Dermis blood vessel endothelial cell (primary cell): ENCODE measurements around the gene FOXA3. TPM values are rescaled to one million over a fixed set of nuclear protein-coding genes. Genes with fewer than 3 reads are reported as not detected.
"Not testable (repeated sequence)": the region's sequence is repeated elsewhere in the genome, so short reads cannot be mapped to it uniquely, and the experiment has no call there.

Experiments
- DNase-seq: peaks from one replicate; pipeline ENCODE4 v3.0.0; 2010
- total RNA-seq: library from RNA; depleted of rRNA; stranded (reverse); fragments of >200 nt; gene quantifications from 2 replicates; pipeline ENCODE4 v1.2.3, GENCODE V29; 2014

The FOXA3 gene
- total RNA-seq, 1 donor from 2014 or later: not detected

DNA sequence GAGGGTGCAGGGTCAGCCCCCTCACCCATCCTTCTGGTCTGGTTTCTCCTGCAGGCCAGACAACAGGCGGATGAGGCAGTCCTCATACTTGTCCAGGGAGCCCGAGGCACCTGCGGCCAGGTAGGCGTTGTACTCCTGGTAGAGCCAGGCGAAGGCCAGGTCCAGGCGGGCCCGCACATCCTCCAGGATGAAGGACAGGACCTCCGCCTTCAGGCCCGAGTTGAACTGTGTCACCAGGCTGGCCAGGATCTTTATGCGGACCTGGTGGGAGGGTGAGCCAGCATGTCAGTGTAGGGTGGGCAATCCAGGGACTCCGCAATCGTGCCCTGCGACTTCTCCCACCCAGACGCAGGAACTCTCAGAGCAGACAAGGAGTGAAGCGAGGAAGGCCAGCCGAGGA lies 35.2 kb upstream of the FOXA3 start:
- no peak for DNase-seq

DNA sequence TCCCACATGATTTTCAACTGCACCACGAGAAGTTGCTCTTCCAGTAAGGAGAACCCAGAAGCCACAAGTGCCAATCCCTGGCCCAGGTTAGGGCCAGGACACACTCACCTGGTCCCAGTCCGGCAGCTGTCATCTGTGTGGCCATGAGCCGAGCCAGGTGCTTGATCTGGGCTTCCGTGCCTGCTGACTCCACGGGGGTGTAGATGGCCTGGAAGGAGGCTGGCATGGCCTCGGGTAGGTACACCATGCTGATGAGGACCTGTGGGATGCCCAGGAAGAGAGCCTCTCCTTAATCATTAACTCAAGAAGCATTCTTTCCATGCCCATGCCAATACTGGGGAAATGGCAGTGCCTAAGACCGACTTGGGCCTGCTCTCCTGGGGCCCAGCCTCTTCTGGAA lies 29.2 kb upstream of the FOXA3 start:
- no peak for DNase-seq

DNA sequence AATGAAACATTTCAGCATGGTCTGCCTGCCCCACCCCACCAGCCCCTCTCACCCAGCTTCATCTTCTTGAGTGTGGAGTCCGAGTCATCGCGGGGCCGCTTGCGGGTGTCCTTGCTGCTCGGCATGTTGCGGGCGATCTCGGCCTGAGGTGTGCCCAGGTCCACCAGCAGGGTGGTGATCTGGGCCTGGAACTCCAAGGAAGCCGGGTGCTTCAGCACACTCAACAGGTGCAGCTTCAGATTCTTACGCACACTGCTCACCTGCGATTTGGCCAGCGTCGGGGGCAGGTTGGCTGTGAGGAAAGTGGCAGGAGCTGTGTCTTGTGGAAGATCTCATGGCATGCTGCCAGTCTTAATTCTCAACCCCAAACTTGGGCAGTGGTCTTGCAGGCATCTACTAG lies 21.9 kb upstream of the FOXA3 start:
- no peak for DNase-seq

DNA sequence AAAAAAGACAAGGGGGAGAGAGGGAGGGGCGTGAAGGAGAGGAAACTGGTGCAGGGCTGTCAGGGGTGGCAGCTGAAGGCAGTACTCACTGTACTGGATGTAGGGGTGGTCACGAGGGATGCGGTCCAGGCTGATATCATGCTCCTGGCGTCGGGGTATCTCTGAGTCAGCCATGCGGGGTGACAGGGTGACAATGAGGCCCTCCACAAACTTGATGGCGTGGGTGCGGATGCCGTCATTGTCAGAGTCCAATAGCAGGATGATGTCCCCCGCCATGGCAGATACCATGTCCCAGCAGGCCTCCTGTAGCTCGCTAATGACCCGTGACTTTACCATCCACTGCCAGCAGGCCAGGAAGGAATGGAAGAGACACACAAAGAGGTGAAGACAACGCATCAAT lies 16.5 kb upstream of the FOXA3 start:
- no peak for DNase-seq

DNA sequence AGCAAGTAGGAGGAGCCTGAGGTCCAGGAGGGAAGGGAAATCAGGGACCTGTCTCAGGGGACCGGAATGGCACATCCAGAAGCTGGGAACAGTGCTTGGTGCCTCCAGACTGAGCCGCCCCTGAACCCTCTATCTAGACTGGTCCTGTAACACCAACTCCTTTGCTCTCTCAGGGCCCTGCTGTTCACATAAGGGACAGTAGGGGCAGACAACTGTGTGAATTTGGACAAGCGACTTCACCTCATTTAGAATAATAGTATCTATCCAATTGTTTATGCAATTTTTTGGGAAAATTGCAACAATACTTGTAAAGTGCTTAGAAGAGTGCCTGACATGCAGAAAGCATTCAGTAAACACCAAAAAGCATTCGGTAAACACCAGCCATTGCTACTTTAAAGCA lies 15.2 kb upstream of the FOXA3 start:
- DNase-seq: peak; percentile 19

DNA sequence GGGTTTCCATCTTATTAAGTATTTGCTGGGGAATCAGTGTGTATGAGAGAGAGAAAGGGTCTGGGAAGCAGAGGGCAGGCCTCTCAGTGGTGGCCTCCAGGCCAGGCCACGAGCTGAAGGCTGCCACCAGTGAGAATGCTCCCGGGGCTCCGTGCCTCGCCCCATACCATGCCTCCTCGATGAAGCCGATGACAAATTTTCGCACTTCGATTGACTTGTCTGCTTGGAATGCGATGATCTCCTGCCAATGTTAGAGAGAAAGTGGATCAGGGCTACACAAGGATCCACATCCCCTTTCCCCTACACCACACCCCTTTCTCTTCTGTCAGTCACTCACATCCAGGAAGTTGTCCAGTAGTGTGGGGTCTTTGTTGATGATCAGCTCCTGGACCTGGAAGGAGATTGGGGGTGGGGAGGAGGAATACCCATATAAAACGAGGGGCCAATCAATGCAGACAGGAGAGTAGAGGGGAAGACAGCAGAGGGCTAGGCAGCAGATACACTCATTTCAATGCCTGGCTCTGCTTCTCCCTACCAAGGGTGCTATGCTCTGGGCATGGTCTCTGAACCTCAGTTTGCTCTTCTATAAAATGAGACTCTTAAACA lies 11.9 kb upstream of the FOXA3 start:
- DNase-seq: no peak

DNA sequence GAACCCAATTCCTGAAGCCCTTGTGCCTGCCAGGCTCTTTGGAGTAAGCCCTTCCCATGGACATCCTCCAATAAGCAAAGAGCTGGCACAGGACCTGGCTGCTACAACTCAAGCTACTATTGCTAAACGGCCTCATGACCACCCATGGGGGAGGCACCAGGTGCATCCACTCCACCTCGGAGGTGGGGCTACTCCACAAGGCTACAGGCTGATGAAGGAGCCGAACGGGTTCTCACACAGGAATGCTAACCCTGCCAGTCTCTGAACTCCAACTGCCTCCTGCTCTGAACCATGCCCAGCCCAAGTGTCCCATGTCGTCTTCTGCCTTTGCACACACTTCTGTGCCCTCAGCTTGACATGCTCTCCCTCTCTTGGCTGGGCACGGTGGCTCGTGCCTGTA lies 11.1 kb upstream of the FOXA3 start:
- DNase-seq: no peak

DNA sequence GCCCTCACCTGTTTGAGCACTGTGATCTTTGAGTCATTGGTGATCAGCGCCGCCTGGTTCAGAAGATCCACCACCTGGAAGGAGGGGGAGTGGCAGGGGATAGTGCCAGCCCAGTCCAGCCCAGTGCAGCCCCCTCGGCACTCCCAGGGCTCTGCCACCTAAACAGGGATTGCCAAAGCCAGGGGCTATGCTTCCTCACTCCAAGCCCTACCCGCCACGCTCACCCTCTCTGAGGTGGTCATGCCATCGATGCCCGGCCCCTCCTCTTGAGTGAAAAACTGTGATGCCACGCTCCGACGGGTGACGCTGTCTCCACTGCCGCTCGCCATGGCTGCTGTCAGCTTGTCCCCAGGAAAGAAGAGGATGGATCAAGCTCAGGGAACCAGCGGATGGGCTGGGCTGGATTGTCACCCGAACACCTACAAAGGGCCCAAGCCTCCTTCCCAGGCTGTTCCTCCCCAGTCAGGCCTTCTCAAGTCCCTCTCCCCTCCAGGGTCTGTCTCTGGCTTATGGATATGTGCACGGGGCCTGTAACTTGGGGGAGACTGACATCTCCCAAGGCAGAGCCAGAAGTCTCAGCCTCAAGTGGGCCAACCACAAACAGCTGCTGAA lies 9.9 kb upstream of the FOXA3 start:
- no peak for DNase-seq

DNA sequence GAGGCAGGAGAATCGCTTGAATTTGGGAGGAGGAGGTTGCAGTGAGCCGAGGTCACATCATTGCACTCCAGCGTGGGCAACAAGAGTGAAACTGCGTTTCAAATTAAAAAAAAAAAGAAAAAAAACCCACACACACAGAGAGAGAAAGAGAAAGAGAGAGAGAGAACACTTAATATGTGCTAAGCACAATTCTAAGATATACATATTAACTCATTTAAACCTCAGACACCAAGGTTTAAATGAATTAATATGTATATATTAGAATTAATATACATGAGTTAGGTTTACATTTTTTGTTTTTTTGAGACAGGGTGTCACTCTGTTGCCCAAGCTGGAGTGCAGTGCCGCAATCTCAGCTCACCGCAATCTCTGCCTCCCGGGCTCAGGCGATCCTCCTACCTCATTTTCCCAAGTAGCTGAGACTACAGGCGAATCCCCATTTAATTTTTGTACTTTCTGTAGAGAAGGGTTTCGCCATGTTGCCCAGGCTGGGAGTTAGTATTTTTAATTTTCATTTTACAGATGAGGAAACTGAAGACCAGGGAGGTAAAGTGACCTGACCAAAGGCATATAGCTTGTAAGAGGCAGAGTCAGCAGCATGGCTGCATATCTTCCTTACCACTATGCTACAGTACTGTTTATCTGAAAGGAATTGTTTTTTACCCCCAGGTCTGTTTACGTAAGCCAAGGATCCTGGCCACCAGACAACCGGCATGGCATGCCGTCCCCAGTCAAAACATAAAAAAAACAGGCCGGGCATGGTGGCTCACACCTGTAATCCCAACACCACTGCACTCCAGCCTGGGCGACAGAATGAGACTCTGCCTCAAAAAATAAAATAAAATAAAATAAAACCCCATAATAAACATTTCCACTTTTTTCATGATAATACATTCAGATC lies 3.5 kb upstream of the FOXA3 start:
- DNase-seq: no peak

DNA sequence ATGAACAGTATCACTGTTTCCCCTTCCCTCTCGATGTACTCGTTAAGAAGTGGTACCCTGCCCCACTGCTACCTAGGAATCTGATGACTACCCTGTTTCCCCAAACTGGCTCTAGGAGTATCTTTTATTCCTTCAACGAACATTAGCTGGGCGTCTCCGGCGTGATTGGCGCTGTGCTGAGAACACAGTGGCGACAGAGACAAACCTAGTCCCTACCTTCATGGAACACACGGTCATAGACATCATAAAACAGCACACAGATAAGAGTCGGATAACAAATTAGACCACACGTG lies 1.9 kb upstream of the FOXA3 start:
- DNase-seq: no peak

DNA sequence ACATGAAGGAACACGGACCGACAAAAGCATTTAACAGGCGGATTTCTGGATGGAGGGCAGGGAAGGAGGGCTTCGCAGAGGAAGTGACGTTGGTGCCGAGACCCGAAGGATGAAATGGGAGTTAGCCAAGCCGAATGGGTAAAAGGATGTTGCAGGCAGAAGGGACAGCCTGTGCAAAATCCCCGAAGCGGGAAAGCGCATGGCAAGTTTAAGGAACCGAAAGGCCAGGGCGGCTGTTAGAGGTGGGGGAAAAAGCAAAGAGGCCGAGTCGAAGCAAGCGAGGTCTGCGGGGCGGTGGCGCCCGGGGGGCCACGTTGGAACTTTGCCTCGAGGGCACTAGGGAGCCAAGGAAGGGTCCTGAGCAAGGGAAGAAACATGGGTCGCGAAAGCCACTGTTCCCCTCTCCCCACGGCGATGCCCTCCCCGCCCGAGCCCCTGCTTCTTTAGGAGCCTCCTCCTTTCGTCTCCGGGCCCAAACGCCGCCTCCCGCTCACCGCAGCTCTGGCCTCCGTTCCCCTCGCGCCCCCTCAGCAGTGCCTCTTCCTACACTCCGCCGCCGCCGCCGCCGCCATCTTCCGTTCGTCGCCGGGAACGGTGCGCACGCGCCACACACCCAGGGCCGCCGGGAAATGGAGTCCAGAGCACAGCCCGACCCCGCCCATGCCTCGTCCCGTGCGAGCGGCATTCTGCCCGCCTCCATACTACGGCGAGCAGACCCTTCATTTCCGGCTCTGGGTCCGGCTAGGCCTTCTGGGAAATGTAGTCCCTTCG lies 1.4 kb upstream of the FOXA3 start, which contains the start of gene SYMPK:
Gene SYMPK (minus strand): TSS at position 584 of the 771 bp plus-strand sequence. CDS start 8,652 bp downstream, outside the sequence.
- peak; percentile 99 for DNase-seq

DNA sequence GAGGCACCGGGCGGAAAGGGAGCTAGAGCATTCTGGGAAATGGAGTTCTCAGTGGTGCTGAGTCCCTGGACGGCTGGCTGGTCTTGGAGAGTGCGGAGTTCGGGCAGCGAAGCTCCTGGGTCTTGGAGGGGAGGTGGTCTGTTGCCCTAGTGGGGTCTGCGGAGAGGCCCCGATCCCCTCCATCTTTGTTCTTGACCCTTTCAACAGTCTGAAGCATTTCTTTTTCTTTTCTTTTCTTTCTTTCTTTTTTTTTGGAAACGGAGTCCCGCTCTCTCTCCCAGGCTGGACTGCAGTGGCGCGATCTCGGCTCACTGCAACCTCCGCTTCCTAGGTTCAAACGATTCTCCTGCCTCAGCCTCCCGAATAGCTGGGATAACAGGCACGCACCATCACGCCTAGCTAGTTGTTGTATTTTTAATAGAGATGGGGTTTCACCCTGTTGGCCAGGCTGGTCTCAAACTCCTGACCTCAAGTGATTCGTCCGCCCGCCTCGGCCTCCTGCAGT lies 739 bp upstream of the FOXA3 start:
- no peak for DNase-seq

DNA sequence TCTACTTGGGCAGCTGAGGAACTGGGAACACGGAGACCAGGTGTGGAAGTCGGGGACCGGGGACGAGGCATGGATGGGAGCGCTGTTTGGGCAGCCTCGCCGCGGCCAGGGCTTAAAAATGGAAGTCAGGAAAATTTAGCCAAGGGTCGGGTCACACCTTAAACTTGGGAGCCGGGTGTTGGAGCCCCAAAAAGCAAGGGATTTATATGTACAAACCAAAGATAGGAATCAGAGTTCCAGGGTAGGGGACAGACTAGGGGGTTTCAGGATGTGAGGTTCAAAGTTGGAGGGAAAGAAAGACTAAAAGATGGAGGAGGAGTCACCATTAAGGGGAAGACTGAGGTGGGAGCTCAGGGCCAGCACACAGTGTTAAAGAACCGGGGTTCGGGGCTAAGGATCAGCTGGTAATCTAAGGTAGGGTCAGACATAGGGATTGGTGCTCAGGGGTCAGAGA lies 530 bp downstream of the FOXA3 start:
- no peak for DNase-seq

DNA sequence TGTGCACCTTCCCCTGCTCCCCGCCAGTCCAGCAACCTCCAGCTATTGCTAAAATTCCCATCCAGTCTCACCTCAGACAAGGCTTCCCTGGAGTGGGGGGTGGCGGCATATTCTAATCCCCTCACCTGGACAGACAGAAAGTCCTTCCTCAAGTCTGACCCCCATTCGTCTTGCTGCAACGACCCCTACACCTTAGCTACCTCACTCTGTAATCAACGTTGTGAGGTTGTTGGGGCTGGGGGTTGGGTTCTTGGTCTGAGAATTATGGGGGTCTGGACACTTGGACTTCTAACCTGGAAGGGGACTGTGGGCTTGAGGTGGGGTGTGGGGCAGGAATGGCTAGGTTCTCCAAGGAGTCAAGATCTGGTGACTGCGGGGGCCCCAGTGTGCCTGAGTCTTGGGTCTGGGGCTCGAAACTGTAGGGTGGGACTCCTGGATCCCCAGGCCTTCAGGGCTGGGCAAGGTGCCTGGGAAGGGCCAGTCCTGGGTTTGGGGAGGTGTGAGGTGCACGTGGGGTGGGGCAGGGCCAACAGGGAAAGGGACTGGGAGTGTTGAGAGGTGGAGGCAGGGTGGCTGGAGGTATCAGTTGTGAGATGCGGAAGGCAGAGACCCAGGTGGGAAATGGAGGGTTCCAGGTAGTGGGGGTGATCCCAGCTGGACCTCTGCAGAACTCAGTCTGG lies 1.3 kb downstream of the FOXA3 start:
- DNase-seq: no peak

DNA sequence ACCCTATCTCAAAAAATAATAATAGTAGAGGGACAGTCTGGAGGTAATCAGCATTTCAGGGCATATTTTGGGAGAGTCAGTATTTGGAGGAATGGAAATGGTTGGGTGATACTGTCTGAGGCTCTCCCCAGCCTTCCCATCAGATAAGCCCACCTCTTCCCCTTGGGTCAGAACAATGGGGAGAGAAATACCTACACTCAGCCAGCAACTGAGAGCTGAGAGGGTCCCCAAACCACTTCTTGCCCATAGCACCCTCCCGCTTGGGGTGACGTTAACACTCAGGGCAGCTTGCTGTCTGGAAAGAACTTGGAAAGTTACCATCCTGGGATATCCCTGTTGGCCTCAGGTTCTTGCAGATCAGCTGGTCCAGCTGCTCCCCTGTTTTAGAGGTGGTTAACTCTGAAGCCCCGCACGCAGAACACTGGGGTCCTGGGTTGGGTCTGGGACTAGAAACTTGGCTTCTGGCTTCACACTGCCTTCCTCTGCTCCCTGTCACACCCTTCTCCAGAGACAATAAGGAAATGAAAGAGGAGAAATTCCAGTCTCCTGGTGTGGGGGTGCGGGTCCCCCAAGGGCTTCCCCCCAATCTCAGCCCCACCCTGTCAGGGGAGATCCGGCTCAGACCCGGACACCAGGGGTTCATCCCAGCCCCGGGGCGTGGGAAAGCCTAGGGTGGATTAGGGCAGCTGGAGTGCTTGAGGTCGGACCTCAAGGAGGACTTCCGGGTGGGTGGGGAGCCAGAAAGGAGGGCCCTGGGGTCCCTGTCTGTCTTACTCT lies 2.5 kb downstream of the FOXA3 start:
- DNase-seq: no peak

DNA sequence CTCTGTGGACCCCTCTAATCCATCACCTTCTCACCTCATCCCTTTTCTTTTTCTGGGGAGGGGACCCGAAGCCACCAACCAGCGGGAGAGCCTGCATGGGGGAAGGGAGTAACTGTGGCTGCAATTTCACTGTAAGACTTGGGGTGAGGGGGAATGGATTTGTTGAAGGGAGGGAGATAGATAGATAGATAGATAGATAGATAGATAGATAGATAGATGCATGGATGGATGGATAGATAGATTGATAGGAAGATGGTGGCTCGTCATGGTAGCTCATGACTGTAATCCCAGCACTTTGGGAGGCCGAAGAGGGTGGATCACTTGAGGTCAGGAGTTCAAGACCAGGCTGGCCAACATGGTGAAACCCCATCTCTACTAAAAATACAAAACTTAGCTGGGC lies 3.1 kb downstream of the FOXA3 start:
- DNase-seq: not testable (repeated sequence)

DNA sequence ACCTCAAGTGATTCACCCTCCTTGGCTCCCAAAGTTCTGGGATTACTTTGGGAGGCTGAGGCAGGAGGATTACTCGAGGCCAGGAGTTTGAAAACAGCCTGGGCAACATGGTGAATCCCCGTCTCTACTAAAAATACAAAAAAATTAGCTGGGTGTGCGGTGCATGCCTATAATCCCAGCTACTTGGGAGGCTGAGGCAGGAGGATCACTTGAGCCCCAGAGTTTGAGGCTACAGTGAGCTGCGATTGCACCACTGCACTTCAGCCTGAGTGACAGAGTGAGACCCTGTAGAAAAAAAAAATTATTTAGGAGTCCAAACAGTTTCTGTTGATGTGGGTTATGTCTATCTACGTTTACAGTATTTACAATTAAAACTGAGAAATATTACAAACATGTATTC lies 6.7 kb downstream of the FOXA3 start:
- no peak for DNase-seq

DNA sequence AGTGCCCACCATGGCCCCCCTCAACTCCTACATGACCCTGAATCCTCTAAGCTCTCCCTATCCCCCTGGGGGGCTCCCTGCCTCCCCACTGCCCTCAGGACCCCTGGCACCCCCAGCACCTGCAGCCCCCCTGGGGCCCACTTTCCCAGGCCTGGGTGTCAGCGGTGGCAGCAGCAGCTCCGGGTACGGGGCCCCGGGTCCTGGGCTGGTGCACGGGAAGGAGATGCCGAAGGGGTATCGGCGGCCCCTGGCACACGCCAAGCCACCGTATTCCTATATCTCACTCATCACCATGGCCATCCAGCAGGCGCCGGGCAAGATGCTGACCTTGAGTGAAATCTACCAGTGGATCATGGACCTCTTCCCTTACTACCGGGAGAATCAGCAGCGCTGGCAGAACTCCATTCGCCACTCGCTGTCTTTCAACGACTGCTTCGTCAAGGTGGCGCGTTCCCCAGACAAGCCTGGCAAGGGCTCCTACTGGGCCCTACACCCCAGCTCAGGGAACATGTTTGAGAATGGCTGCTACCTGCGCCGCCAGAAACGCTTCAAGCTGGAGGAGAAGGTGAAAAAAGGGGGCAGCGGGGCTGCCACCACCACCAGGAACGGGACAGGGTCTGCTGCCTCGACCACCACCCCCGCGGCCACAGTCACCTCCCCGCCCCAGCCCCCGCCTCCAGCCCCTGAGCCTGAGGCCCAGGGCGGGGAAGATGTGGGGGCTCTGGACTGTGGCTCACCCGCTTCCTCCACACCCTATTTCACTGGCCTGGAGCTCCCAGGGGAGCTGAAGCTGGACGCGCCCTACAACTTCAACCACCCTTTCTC lies 8.2 kb downstream of the FOXA3 start:
- no peak for DNase-seq

DNA sequence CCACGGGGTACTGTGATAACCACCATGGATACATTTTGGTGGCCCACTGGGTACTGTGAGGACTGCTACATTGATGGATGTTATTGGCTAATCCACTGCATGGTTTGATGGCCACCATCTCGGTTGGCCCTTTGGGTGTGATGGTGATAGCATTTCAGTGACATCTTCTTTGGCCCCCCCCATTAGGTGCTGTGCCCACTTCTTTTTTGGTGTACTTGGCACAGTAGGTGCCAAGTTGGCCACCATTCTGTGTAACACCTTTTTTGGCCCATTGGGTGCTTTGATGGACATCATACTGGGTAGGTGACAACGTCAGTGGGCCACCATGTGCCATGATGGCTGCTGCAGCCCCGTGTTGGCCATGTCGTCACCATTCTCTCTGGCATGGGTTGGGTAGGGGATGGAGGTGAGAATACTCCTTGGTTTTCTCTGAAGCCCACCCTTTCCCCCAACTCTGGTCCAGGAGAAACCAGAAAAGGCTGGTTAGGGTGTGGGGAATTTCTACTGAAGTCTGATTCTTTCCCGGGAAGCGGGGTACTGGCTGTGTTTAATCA lies 9.2 kb downstream of the FOXA3 start:
- DNase-seq: no peak

DNA sequence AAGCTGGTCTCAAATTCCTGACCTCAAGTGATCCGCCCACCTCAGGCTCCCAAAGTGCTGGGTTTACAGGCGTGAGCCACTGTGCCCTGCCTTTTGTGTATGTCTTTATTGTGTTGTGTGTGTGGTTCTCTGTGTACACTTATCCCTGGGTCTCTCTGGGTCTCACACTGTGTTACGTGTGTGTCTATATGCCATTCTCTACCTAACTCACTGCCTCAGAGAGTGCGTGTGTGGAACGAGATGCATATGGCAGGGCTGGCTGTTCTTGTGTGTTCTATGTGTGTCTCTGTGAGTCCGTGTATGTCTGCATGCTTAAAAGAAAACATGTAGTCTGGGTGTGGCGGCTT lies 10.5 kb downstream of the FOXA3 start:
- no peak for DNase-seq

DNA sequence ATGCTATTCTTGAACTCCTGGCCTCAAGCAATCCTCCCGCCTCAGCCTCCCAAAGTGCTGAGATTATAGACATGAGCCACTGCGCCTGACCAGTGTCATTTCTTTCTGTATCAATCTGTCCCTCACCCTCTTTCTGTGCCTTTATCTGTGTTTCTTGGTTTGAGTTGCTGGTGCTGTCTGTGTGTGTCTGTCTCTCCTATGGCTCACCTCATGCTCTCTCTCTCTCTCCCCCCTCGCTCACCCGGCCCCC lies 12.0 kb downstream of the FOXA3 start:
- no peak for DNase-seq
